ENCODE results near the gene PRSS36. TPM values are rescaled to one million over a fixed set of nuclear protein-coding genes. Genes with fewer than 3 reads are reported as not detected.
"Not testable (repeated sequence)": the region's sequence is repeated elsewhere in the genome, so short reads cannot be mapped to it uniquely, and the experiment has no call there.

The PRSS36 gene
- total and polyA plus RNA-seq, 4 donors = 0.09 to 2.1 (median 0.62) TPM

DNA sequence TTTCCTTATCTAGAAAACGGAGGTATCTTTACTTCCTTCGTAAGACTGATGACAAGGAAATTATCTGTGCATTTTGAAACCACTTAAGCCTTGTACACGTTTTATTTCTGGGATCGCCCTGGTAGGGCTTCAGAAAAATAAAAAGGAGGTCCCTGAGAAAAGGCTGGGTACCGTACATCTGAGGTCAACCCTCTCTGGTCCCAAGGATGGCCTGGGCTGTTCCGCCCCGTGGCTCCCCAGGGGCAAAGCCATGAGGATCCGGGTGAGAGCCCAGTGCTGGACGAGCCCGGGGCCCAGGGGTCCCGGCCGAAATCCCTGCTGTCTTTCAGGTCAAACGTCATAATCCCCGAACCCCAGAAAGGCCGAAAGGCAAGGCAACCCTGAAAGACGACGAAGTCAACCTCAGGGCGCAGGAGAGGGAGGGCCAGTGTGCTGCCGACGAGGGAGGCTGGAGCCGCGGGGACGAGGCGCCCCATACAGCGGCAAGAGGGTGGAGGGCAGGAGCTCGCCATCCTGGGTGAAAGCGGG lies 29.4 kb upstream of the PRSS36 start:
- H3K27me3 ChIP-seq (ENCODE audit: control insufficient read depth in 4 of 4, insufficient read depth in 4 of 4, low read length in 3 of 4) = no peaks in the 10 kb centered on the region
- peak overlapping the region; percentile 66 to 75 for H3K9ac ChIP-seq (ENCODE audit: low read depth in 1 of 2, low read length in 2 of 2)
- H3K9me3 ChIP-seq (ENCODE audit: control insufficient read depth in 4 of 4, low read length in 3 of 4) = no peaks in the 10 kb centered on the region
- peaks cover 7 to 34% (median 27%) of the 10 kb centered on the region in 4 donors for H3K4me1 ChIP-seq (ENCODE audit: control insufficient read depth in 4 of 4, insufficient read depth in 4 of 4, low read length in 3 of 4)
- TF ChIP-seq, protein P1, sequence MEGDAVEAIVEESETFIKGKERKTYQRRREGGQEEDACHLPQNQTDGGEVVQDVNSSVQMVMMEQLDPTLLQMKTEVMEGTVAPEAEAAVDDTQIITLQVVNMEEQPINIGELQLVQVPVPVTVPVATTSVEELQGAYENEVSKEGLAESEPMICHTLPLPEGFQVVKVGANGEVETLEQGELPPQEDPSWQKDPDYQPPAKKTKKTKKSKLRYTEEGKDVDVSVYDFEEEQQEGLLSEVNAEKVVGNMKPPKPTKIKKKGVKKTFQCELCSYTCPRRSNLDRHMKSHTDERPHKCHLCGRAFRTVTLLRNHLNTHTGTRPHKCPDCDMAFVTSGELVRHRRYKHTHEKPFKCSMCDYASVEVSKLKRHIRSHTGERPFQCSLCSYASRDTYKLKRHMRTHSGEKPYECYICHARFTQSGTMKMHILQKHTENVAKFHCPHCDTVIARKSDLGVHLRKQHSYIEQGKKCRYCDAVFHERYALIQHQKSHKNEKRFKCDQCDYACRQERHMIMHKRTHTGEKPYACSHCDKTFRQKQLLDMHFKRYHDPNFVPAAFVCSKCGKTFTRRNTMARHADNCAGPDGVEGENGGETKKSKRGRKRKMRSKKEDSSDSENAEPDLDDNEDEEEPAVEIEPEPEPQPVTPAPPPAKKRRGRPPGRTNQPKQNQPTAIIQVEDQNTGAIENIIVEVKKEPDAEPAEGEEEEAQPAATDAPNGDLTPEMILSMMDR (IDR thresholded peaks at IDR 0.05; ENCODE audit: low read depth, low read length, missing input control) = no peak
- TF ChIP-seq, protein P2, sequence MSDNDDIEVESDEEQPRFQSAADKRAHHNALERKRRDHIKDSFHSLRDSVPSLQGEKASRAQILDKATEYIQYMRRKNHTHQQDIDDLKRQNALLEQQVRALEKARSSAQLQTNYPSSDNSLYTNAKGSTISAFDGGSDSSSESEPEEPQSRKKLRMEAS (IDR thresholded peaks at IDR 0.05) = no peak
- TF ChIP-seq RAD21 (IDR thresholded peaks at IDR 0.05) = no peak
- TF ChIP-seq FOXA1 (IDR thresholded peaks at IDR 0.05) = no peak
- no peak for TF ChIP-seq HNF4A (conservative IDR thresholded peaks at IDR 0.05)
- TF ChIP-seq, protein P3, sequence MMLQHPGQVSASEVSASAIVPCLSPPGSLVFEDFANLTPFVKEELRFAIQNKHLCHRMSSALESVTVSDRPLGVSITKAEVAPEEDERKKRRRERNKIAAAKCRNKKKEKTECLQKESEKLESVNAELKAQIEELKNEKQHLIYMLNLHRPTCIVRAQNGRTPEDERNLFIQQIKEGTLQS (IDR thresholded peaks at IDR 0.05) = no peak
- no peak for TF ChIP-seq HNF4G (IDR thresholded peaks at IDR 0.05)
- no peak for TF ChIP-seq FOXA2 (IDR thresholded peaks at IDR 0.05)
- no peak for TF ChIP-seq GABPA (IDR thresholded peaks at IDR 0.05 in 1 of 2, conservative IDR thresholded peaks at IDR 0.05 in 1 of 2)
- TF ChIP-seq RXRA (IDR thresholded peaks at IDR 0.05) = no peak
- TF ChIP-seq NR2F2 (IDR thresholded peaks at IDR 0.05) = no peak
- TF ChIP-seq EGR1 (IDR thresholded peaks at IDR 0.05; ENCODE audit: low read depth in 2 of 2) = no peak
- peaks cover 4 to 15% (median 12%) of the 10 kb centered on the region in 4 donors for H3K36me3 ChIP-seq (ENCODE audit: control insufficient read depth in 4 of 4, insufficient read depth in 3 of 4, low read depth in 1 of 4, low read length in 3 of 4)
- DNase-seq (ENCODE audit: low spot score) = no peak
- peak overlapping the region; percentile 82 to 90 (median 87) for H3K4me3 ChIP-seq (ENCODE audit: low read depth in 1 of 3, low read length in 3 of 3)
- WGBS = 6% methylated on average over 27 of the region's 27 CpGs
- peak overlapping the region; percentile 93 to 98 for H3K27ac ChIP-seq (ENCODE audit: low read depth in 1 of 2, low read length in 2 of 2)

DNA sequence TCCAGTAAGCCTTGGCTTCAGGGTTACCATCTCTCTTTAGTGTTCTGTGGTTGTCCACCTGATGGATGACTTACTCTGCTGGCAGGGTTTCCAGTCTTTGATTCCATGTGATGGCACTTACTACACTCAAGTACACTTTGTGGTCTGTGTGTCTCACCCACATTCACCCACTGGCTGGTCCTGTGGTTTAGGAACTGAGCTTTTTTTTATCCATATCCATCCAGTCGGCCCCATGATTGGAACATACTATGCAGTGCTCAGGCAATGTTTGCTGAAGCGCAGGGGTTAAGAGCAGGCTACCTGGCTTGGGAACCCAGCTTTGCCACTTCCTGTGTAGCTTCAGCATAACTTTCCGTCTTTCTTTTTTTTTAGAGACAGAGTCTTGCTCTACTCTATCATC lies 27.3 kb upstream of the PRSS36 start:
- Histone ChIP-seq H3K9me3 (ENCODE audit: control insufficient read depth in 4 of 4, low read length in 3 of 4) (no peaks in the 10 kb centered on the region), H3K36me3 (ENCODE audit: control insufficient read depth in 4 of 4, insufficient read depth in 3 of 4, low read depth in 1 of 4, low read length in 3 of 4) (no peaks in the 10 kb centered on the region), H3K27me3 (ENCODE audit: control insufficient read depth in 4 of 4, insufficient read depth in 4 of 4, low read length in 3 of 4) (no peaks in the 10 kb centered on the region), H3K9ac (ENCODE audit: low read depth in 1 of 2, low read length in 2 of 2) (no peak overlapping the region), H3K27ac (ENCODE audit: low read depth in 1 of 2, low read length in 2 of 2) (no peak overlapping the region), H3K4me1 (ENCODE audit: control insufficient read depth in 4 of 4, insufficient read depth in 4 of 4, low read length in 3 of 4) (peaks cover 2 to 20% (median 18%) of the 10 kb centered on the region in 4 donors), H3K4me3 (ENCODE audit: low read depth in 1 of 3, low read length in 3 of 3) (no peak overlapping the region)
- 62% methylated on average over 3 of the region's 3 CpGs for WGBS
- TF ChIP-seq, protein P4, sequence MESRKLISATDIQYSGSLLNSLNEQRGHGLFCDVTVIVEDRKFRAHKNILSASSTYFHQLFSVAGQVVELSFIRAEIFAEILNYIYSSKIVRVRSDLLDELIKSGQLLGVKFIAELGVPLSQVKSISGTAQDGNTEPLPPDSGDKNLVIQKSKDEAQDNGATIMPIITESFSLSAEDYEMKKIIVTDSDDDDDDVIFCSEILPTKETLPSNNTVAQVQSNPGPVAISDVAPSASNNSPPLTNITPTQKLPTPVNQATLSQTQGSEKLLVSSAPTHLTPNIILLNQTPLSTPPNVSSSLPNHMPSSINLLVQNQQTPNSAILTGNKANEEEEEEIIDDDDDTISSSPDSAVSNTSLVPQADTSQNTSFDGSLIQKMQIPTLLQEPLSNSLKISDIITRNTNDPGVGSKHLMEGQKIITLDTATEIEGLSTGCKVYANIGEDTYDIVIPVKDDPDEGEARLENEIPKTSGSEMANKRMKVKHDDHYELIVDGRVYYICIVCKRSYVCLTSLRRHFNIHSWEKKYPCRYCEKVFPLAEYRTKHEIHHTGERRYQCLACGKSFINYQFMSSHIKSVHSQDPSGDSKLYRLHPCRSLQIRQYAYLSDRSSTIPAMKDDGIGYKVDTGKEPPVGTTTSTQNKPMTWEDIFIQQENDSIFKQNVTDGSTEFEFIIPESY (IDR thresholded peaks at IDR 0.05) = no peak
- TF ChIP-seq RAD21 (IDR thresholded peaks at IDR 0.05) = no peak
- TF ChIP-seq, protein P3 (IDR thresholded peaks at IDR 0.05) = no peak
- TF ChIP-seq FOXA2 (IDR thresholded peaks at IDR 0.05) = no peak
- no peak for TF ChIP-seq EGR1 (IDR thresholded peaks at IDR 0.05; ENCODE audit: low read depth in 2 of 2)
- TF ChIP-seq HNF4G (IDR thresholded peaks at IDR 0.05) = no peak
- no peak for TF ChIP-seq YY1 (IDR thresholded peaks at IDR 0.05)
- no peak for TF ChIP-seq RXRA (IDR thresholded peaks at IDR 0.05)
- DNase-seq (ENCODE audit: low spot score) = no peak

DNA sequence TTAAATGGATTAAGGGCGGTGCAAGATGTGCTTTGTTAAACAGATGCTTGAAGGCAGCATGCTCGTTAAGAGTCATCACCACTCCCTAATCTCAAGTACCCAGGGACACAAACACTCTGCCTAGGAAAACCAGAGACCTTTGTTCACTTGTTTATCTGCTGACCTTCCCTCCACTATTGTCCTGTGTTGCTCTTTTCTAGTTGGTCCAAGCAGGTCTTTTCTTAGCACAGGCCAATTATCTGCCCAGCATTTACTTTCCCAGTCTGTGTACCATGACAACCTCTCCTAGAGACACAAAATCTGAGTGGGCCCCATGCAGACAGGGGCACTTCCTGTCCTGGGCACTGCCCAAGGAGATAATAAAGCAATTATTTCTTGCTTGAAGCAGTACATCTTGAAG lies 20.2 kb upstream of the PRSS36 start:
- DNase-seq (ENCODE audit: low spot score); H3K9ac ChIP-seq (ENCODE audit: low read depth in 1 of 2, low read length in 2 of 2); H3K9me3 ChIP-seq (ENCODE audit: control insufficient read depth in 4 of 4, low read length in 3 of 4); H3K27ac ChIP-seq (ENCODE audit: low read depth in 1 of 2, low read length in 2 of 2); H3K4me1 ChIP-seq (ENCODE audit: control insufficient read depth in 4 of 4, insufficient read depth in 4 of 4, low read length in 3 of 4); H3K27me3 ChIP-seq (ENCODE audit: control insufficient read depth in 4 of 4, insufficient read depth in 4 of 4, low read length in 3 of 4); H3K36me3 ChIP-seq (ENCODE audit: control insufficient read depth in 4 of 4, insufficient read depth in 3 of 4, low read depth in 1 of 4, low read length in 3 of 4); H3K4me3 ChIP-seq (ENCODE audit: low read depth in 1 of 3, low read length in 3 of 3): not testable (repeated sequence)
- no CpG with 5 or more reads among the region's 2 CpGs for WGBS

All from liver (tissue), 9 donors.